ENCODE data around the gene RPS6KL1. TPM values are rescaled to one million over a fixed set of nuclear protein-coding genes. Genes with fewer than 3 reads are reported as not detected.
"Not testable (repeated sequence)": the region's sequence is repeated elsewhere in the genome, so short reads cannot be mapped to it uniquely, and the experiment has no call there.

Gene RPS6KL1
- total RNA-seq, 2 donors from 2014 or later, result 4.6 to 6.7 TPM

- Mint-ChIP-seq H3K36me3 (ENCODE audit: insufficient read depth in 2 of 2) (no peaks in the 10 kb centered on the region), H3K27ac (no peak overlapping the region), H3K27me3 (ENCODE audit: low read depth) (no peaks in the 10 kb centered on the region), H3K9me3 (peaks cover 1 to 4% of the 10 kb centered on the region in 2 donors), H3K4me1 (ENCODE audit: low read depth) (peaks cover 39% of the 10 kb centered on the region), H3K4me3 (no peak overlapping the region)
- DNase-seq (no peak), ATAC-seq (replicated peaks in 1 of 2) (peak in 1 of 2 donors; percentile 3)
These were observed 13.7 kb upstream of the RPS6KL1 start for GRCh38 chr14:74936731-74937130.

DNA sequence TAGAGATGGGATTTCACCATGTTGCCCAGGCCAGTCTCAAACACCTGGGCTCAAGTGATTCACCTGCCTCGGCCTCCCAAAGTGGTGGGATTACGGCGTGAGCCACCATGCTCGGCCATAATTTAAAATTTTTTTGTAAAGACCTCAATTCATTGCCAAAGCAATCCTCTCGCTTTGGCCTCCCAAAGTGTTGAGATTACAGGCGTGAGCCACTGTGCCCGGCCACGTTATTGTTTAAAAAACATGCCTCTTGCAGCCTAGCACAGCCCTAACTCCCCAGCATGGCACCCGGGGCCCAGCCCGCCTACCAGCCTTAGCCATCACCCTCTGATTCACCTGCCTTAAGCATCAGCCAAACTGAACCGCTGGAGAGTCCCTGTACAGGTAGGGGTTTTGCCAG, 13.1 kb upstream of the RPS6KL1 start:
- no peak for ATAC-seq (replicated peaks in 1 of 2)
- Mint-ChIP-seq H3K4me3 (no peak overlapping the region), H3K4me1 (ENCODE audit: low read depth) (peaks cover 33% of the 10 kb centered on the region), H3K27me3 (ENCODE audit: low read depth) (no peaks in the 10 kb centered on the region), H3K9me3 (peaks cover 1 to 4% of the 10 kb centered on the region in 2 donors), H3K36me3 (ENCODE audit: insufficient read depth in 2 of 2) (no peaks in the 10 kb centered on the region), H3K27ac (no peak overlapping the region)
- DNase-seq, result no peak

- ATAC-seq (replicated peaks in 1 of 2) (no peak), DNase-seq (no peak)
- Mint-ChIP-seq H3K4me1 (ENCODE audit: low read depth) (peaks cover 29% of the 10 kb centered on the region), H3K27ac (no peak overlapping the region), H3K9me3 (peaks cover 1 to 4% of the 10 kb centered on the region in 2 donors), H3K36me3 (ENCODE audit: insufficient read depth in 2 of 2) (no peaks in the 10 kb centered on the region), H3K4me3 (no peak overlapping the region), H3K27me3 (ENCODE audit: low read depth) (no peaks in the 10 kb centered on the region)
These were observed 12.3 kb upstream of the RPS6KL1 start for GRCh38 chr14:74935360-74935680.

GRCh38 chr14:74934476-74935359, 11.7 kb upstream of the RPS6KL1 start:
- Mint-ChIP-seq H3K4me3 (no peak overlapping the region), H3K4me1 (ENCODE audit: low read depth) (peaks cover 23% of the 10 kb centered on the region), H3K27ac (no peak overlapping the region), H3K9me3 (peaks cover 1 to 4% of the 10 kb centered on the region in 2 donors), H3K36me3 (ENCODE audit: insufficient read depth in 2 of 2) (no peaks in the 10 kb centered on the region), H3K27me3 (ENCODE audit: low read depth) (no peaks in the 10 kb centered on the region)
- no peak for ATAC-seq (replicated peaks in 1 of 2)
- DNase-seq, result no peak

DNA sequence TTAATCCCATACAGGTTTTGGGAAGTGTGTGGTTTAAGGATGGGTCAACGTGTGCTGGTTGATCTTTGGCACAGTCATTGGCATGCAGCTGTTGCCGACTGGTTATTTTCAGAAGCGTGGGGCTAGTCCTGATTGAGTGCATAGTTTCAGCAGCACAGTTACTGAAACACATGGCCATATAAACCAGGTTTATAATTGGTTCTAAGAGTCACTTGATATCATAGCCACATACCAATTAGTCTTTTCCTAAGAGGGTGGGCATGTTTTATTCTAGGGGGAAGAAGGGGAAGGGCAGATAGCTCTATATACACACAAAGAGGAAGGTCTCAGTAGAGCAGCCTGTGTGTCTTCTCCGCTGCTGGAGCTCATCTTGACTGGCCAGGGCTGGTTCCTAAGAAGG, 11.0 kb upstream of the RPS6KL1 start:
- Mint-ChIP-seq H3K36me3 (ENCODE audit: insufficient read depth in 2 of 2) (no peaks in the 10 kb centered on the region), H3K27ac (no peak overlapping the region), H3K9me3 (peaks cover 1 to 4% of the 10 kb centered on the region in 2 donors), H3K4me1 (ENCODE audit: low read depth) (peaks cover 21% of the 10 kb centered on the region), H3K4me3 (no peak overlapping the region), H3K27me3 (ENCODE audit: low read depth) (no peaks in the 10 kb centered on the region)
- DNase-seq (no peak), ATAC-seq (replicated peaks in 1 of 2) (no peak)

DNA sequence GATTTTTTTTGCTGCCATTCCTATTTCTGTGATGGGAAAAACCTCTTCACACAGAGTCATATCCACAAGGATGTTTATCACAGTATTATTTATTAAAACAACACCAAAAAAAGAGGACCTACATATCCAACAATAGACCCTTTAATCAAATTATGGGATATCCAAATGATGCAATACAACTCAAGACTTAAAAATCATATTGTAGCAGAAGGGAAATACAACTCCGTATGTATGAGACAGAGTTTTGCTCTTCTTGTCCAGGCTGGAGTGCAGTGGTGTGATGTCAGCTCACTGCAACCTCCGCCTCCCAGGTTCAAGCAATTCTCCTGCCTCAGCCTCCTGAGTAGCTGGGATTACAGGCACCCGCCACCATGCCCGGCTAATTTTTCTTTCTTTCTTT, 9.9 kb upstream of the RPS6KL1 start:
- H3K27ac Mint-ChIP-seq; H3K27me3 Mint-ChIP-seq (ENCODE audit: low read depth); H3K9me3 Mint-ChIP-seq; DNase-seq; H3K4me3 Mint-ChIP-seq; H3K36me3 Mint-ChIP-seq (ENCODE audit: insufficient read depth in 2 of 2); ATAC-seq (replicated peaks in 1 of 2): not testable (repeated sequence)
- peaks cover 19% of the 10 kb centered on the region for H3K4me1 Mint-ChIP-seq (ENCODE audit: low read depth)

DNA sequence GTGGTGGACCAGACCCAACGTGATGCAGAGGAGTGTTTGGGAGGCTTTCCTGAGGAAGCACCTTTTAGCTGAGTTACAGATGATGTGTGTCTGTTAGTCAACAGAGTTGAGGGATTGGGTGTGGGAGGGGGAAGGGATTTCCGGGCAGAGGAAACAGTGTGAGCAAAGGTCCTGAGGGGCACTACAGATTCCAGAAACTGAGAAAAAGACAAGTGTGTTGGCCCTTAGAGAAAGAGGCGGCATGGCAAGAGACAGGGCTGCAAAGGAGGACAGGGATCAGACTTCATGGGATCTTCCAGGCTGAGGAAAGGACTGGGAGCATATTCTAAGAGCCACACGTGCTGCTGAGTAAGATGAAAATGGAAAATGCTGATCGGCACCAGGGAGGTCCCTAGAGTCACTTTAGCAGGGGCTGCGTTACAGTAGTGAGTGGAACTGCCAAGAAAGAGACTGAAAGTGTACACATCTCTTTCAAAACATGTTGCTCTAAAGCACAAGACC, 9.4 kb upstream of the RPS6KL1 start:
- peak overlapping the region in 1 of 2 donors; percentile 41 for H3K4me3 Mint-ChIP-seq
- H3K9me3 Mint-ChIP-seq, result no peaks in the 10 kb centered on the region
- H3K4me1 Mint-ChIP-seq (ENCODE audit: low read depth), result peaks cover 19% of the 10 kb centered on the region
- peak; percentile 25 to 50 for ATAC-seq (replicated peaks in 1 of 2)
- no peak overlapping the region for H3K27ac Mint-ChIP-seq
- no peaks in the 10 kb centered on the region for H3K27me3 Mint-ChIP-seq (ENCODE audit: low read depth)
- H3K36me3 Mint-ChIP-seq (ENCODE audit: insufficient read depth in 2 of 2), result no peaks in the 10 kb centered on the region
- DNase-seq, result no peak

GRCh38 chr14:74931744-74932143, 8.7 kb upstream of the RPS6KL1 start:
- not testable (repeated sequence) for H3K9me3 Mint-ChIP-seq; H3K4me3 Mint-ChIP-seq; H3K27me3 Mint-ChIP-seq (ENCODE audit: low read depth); ATAC-seq (replicated peaks in 1 of 2); DNase-seq; H3K27ac Mint-ChIP-seq; H3K36me3 Mint-ChIP-seq (ENCODE audit: insufficient read depth in 2 of 2)
- H3K4me1 Mint-ChIP-seq (ENCODE audit: low read depth), result peaks cover 12% of the 10 kb centered on the region

- H3K36me3 Mint-ChIP-seq (ENCODE audit: insufficient read depth in 2 of 2), result no peaks in the 10 kb centered on the region
- ATAC-seq (replicated peaks in 1 of 2) (no peak), DNase-seq (no peak)
- H3K9me3 Mint-ChIP-seq, result no peaks in the 10 kb centered on the region
- no peaks in the 10 kb centered on the region for H3K27me3 Mint-ChIP-seq (ENCODE audit: low read depth)
- H3K4me1 Mint-ChIP-seq (ENCODE audit: low read depth), result peaks cover 9% of the 10 kb centered on the region
- H3K4me3 Mint-ChIP-seq, result no peak overlapping the region
- H3K27ac Mint-ChIP-seq, result no peak overlapping the region
These were observed 6.2 kb upstream of the RPS6KL1 start for GRCh38 chr14:74929242-74929641.

- Mint-ChIP-seq H3K36me3 (ENCODE audit: insufficient read depth in 2 of 2) (no peaks in the 10 kb centered on the region), H3K27me3 (ENCODE audit: low read depth) (no peaks in the 10 kb centered on the region), H3K27ac (no peak overlapping the region), H3K4me3 (no peak overlapping the region), H3K4me1 (ENCODE audit: low read depth) (peaks cover 16% of the 10 kb centered on the region), H3K9me3 (no peaks in the 10 kb centered on the region)
- DNase-seq, result no peak
- no peak for ATAC-seq (replicated peaks in 1 of 2)
These were observed 4.2 kb upstream of the RPS6KL1 start for GRCh38 chr14:74927225-74927624.

DNA sequence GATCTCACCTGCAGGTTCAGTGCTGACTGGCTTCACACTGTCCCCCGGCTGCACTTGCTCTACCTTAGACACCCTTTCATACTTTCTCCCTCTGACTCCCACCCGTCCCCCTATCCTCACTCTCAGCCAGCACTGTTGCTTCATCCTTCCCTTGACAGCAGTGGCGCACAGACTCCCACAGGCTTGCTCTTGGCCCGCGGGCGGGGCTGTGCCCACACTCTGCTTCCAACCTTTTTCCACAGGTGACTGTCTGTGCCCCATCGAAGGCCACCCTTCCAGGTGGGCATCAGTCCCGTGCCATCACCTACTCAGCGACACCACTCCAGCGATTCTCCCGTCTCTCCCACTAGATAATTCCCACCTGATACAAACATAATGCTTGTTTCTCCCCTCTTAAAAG, 1.0 kb upstream of the RPS6KL1 start:
- Mint-ChIP-seq H3K9me3 (no peaks in the 10 kb centered on the region), H3K36me3 (ENCODE audit: insufficient read depth in 2 of 2) (no peaks in the 10 kb centered on the region), H3K4me1 (ENCODE audit: low read depth) (peaks cover 19% of the 10 kb centered on the region), H3K27ac (no peak overlapping the region), H3K4me3 (peak overlapping the region; percentile 24 to 35), H3K27me3 (ENCODE audit: low read depth) (no peaks in the 10 kb centered on the region)
- DNase-seq (no peak), ATAC-seq (replicated peaks in 1 of 2) (no peak)

DNA sequence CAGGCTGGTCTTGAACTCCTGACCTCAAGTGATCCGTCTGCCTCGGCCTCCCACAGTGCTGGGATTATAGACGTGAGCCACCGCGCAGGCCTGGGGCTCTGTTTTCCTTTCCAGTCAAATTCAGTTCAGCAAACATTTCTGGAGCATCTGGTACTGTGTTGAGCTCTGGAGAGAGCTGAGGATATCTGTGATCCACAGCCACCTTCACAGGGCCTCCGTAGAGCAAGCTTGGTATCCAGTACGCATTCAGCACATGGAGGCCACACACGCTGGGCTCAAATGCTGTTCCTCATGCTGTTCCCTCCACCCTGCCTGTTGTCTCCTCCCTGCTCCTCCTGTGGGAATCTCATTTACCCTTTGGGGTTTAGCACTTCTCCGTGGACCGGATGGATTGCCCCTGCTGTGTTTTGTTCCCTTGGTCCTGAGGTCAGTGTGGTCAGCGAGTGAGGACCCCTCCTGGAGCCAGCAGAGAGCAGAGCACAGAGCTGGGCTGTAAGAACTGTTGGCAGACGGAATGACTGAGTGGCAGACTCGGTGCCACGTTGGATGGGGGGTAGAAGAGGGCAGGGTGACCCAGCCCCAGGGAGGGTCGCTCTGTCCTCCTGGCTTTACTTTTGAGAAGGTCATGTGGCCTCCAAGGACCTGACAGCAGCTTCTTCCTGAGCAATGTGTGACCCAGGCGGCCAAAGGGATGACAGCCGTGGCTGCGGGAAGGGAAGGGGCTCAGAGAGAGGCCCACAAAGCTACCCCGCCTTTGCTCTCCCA, 891 bp downstream of the RPS6KL1 start:
- no peaks in the 10 kb centered on the region for H3K36me3 Mint-ChIP-seq (ENCODE audit: insufficient read depth in 2 of 2)
- no peak overlapping the region for H3K27ac Mint-ChIP-seq
- peaks cover 19% of the 10 kb centered on the region for H3K4me1 Mint-ChIP-seq (ENCODE audit: low read depth)
- H3K4me3 Mint-ChIP-seq, result peak overlapping the region; percentile 58 to 74
- ATAC-seq (replicated peaks in 1 of 2) (no peak), DNase-seq (no peak)
- no peaks in the 10 kb centered on the region for H3K27me3 Mint-ChIP-seq (ENCODE audit: low read depth)
- no peaks in the 10 kb centered on the region for H3K9me3 Mint-ChIP-seq

DNA sequence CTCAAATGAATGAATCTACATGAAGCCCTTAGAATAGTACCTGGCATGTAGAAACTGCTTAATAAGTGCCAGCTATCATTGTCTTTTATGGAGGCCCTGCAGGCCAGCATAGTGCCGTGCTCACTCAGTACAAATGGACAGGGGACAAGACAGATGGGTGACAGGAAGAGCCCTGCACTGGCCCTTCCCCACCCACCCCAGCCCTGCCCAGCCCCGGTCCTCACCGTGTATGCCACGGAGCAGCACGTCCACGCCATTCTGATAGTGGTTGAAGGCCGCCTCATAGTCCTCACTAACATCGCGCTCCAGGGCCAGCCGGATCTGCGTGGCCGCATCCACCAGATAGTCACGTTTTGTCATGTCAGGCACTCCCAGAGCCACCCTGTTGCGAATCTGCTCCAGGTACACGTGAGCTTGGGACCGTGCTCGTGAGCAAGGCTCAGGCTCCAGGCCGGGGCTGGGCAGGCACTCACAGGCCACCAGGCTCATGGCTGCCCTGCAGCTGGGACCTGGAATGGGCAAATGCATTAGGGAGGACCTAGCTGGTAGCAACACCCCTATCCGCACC, 1.9 kb downstream of the RPS6KL1 start:
- no peaks in the 10 kb centered on the region for H3K9me3 Mint-ChIP-seq
- H3K36me3 Mint-ChIP-seq (ENCODE audit: insufficient read depth in 2 of 2), result no peaks in the 10 kb centered on the region
- H3K4me1 Mint-ChIP-seq (ENCODE audit: low read depth), result peaks cover 19% of the 10 kb centered on the region
- no peak for DNase-seq
- ATAC-seq (replicated peaks in 1 of 2), result no peak
- no peaks in the 10 kb centered on the region for H3K27me3 Mint-ChIP-seq (ENCODE audit: low read depth)
- no peak overlapping the region for H3K4me3 Mint-ChIP-seq
- no peak overlapping the region for H3K27ac Mint-ChIP-seq

Data from activated T-cell treated with anti-CD3 and anti-CD28 coated beads, Interleukin-2, amount 50 U/mL, for 72 hours (primary cell).